Glutamatergic neuron (in vitro differentiated cells): Measurements from ENCODE around the gene ZFP36L2. TPM values are rescaled to one million over a fixed set of nuclear protein-coding genes. Genes with fewer than 3 reads are reported as not detected.

Source experiments
- DNase-seq: peaks from one replicate; pipeline ENCODE4 v3.0.0; 2022
- H3K27ac Mint-ChIP-seq: one replicate; pipeline ENCODE4 v1.8.0; 2020; ENCODE audit warnings: mild to moderate bottlenecking, mixed read lengths, inconsistent platforms; ENCODE audit not compliant: unreplicated experiment
- H3K27me3 Mint-ChIP-seq: one replicate; pipeline ENCODE4 v1.8.0; 2020; ENCODE audit warnings: mild to moderate bottlenecking, moderate library complexity, mixed read lengths, inconsistent platforms; ENCODE audit not compliant: unreplicated experiment
- H3K36me3 Mint-ChIP-seq: one replicate; pipeline ENCODE4 v1.8.0; 2020; ENCODE audit warnings: mild to moderate bottlenecking, mixed read lengths, inconsistent platforms; ENCODE audit not compliant: unreplicated experiment
- H3K4me1 Mint-ChIP-seq: one replicate; pipeline ENCODE4 v1.8.0; 2020; ENCODE audit warnings: mild to moderate bottlenecking, low read depth, mixed read lengths, inconsistent platforms; ENCODE audit not compliant: unreplicated experiment
- H3K4me3 Mint-ChIP-seq: one replicate; pipeline ENCODE4 v1.8.0; 2020; ENCODE audit warnings: mild to moderate bottlenecking, mixed read lengths, inconsistent platforms; ENCODE audit not compliant: unreplicated experiment
- H3K9me3 Mint-ChIP-seq: one replicate; pipeline ENCODE4 v1.8.0; 2020; ENCODE audit warnings: mild to moderate bottlenecking, moderate library complexity, mixed read lengths, inconsistent platforms; ENCODE audit not compliant: unreplicated experiment
- total RNA-seq: library from RNA; stranded (reverse); fragmentation: NEBNext Ultra II Directional; extraction: Animal tissue kit (Norgen Biotek cat#: 25700); gene quantifications from one replicate; pipeline ENCODE4 v1.2.1, GENCODE V29; 2021; ENCODE audit not compliant: unreplicated experiment
- TF ChIP-seq, protein P1 (sequence below): fragments of 200-600 bp; sonication (generic); IDR thresholded peaks from one replicate; pipeline ENCODE4 v1.5.0; 2021; ENCODE audit not compliant: partially characterized antibody, unreplicated experiment

The ZFP36L2 gene
- total RNA-seq, 1 donor from 2014 or later = 0.88 TPM

DNA sequence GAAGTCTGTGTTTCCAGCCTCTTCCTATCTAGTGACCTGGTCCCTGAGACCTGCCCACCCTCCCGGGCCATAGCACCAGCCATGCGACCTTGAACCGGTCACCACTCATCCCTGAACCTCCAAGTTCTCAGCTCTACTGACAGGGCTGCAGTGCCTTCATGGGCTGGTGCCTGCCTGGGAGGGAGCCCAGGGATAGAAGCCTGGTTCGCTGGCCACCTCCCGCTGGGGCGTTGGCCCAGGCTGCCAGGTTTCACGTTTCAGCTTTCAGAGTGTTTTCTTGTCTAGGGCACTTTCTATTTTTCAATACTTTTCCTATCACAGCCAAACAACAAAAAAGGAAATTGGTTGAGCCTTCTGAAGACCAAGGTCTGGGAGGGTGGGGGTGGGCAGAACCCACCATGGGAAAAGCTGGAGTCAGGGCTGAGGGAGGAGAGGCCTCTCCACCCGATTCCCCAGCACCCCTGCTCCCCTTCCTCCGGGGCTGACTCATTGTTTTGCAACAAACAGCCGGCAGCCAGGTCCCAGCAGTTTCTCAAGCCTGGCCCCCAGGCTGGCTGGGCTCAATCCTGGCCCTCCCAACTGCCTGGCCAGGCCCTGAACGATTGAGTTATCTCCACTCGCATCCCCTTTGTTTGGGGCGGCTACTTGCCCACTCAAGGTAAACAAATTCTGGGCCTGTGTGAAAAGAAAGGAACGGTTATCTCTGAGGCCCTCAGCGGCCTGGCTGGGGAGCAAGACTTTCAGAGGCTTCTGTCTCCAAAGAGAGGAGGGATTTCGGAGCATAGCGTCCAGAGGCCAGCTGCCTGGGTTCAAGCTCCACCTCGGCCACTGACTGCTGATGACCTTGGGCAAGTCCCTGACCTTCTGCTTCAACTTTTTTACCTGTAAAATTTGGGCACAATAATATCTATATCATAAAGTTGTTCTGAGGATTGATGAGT is 47.5 kb downstream of the ZFP36L2 start:
- H3K36me3 Mint-ChIP-seq = peaks cover 12% of the 10 kb centered on the region
- no peak overlapping the region for H3K4me3 Mint-ChIP-seq
- TF ChIP-seq, protein P1, sequence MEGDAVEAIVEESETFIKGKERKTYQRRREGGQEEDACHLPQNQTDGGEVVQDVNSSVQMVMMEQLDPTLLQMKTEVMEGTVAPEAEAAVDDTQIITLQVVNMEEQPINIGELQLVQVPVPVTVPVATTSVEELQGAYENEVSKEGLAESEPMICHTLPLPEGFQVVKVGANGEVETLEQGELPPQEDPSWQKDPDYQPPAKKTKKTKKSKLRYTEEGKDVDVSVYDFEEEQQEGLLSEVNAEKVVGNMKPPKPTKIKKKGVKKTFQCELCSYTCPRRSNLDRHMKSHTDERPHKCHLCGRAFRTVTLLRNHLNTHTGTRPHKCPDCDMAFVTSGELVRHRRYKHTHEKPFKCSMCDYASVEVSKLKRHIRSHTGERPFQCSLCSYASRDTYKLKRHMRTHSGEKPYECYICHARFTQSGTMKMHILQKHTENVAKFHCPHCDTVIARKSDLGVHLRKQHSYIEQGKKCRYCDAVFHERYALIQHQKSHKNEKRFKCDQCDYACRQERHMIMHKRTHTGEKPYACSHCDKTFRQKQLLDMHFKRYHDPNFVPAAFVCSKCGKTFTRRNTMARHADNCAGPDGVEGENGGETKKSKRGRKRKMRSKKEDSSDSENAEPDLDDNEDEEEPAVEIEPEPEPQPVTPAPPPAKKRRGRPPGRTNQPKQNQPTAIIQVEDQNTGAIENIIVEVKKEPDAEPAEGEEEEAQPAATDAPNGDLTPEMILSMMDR = no peak
- H3K4me1 Mint-ChIP-seq = no peaks in the 10 kb centered on the region
- no peak for DNase-seq
- peaks cover 14% of the 10 kb centered on the region for H3K9me3 Mint-ChIP-seq
- no peak overlapping the region for H3K27ac Mint-ChIP-seq
- peaks cover 12% of the 10 kb centered on the region for H3K27me3 Mint-ChIP-seq

DNA sequence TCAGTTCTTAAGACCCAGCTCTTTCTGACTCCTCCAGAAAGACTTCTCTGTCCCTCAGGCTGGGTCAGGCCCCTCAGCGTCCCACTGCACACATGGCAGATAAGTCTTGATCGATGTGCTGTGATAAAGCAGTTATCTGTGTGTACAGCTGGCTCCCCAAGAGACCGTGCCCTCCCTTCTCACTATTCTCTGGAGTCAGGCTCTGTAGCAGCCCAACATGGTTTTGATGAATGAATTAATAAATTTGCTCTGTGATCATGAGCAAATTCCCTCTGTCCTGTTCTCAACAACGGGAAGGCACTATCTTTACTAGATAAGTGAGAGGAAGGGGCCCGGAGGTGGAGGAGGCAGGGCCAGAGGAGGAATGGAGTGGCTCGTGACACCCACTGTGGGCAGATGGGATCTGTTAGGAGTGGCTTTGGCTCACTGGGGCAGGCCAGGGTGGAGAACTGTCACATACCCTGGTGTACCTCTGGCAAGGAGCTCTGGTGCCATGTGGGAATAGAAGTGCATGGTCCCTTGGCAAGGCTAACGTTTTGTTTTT is 48.3 kb downstream of the ZFP36L2 start:
- TF ChIP-seq, protein P1 = no peak
- Mint-ChIP-seq H3K27ac (no peak overlapping the region), H3K4me3 (no peak overlapping the region), H3K36me3 (peaks cover 12% of the 10 kb centered on the region), H3K4me1 (no peaks in the 10 kb centered on the region), H3K9me3 (peaks cover 14% of the 10 kb centered on the region), H3K27me3 (peaks cover 15% of the 10 kb centered on the region)
- DNase-seq = no peak

DNA sequence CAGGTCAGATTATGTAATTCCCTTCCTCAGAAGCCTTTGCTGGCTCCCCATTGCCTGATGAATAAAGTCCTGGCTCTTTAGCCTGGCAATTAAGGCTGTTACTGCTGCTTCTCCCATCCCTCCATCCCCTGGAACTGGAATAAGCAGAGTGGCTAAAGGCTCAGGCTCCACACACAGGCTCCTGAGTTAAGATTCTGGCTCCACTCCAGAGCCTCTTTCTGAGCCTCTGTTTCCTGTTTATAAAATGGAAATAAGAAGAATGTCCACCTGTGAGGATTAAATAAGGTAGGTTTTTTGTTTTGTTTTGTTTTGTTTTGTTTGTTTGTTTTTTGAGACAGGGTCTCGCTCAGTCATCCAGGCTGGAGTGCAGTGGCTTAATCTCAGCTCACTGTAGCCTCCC is 50.0 kb downstream of the ZFP36L2 start:
- TF ChIP-seq, protein P1 = no peak
- Mint-ChIP-seq H3K36me3 (peaks cover 12% of the 10 kb centered on the region), H3K27ac (no peak overlapping the region), H3K9me3 (peaks cover 14% of the 10 kb centered on the region), H3K27me3 (peaks cover 14% of the 10 kb centered on the region), H3K4me3 (no peak overlapping the region), H3K4me1 (no peaks in the 10 kb centered on the region)
- DNase-seq = no peak

DNA sequence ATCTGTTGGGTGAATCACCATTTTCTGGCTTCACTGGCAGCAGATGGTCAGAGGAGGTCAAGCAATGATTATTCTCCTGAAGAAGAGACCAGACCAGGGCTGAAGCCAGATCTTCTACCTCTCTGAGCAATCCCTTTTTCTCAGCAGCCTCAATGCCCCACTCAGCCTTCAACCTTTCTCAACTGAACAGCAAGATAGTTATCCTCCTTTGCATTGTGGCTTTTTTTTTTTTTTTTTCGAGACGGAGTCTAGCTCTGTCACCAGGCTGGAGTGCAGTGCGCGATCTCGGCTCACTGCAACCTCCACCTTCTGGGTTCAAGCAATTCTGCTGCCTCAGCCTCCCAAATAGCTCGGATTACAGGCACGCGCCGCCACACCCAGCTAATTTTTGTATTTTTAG is 50.5 kb downstream of the ZFP36L2 start:
- peaks cover 13% of the 10 kb centered on the region for H3K27me3 Mint-ChIP-seq
- TF ChIP-seq, protein P1 = no peak
- H3K4me3 Mint-ChIP-seq = no peak overlapping the region
- no peak for DNase-seq
- H3K36me3 Mint-ChIP-seq = peaks cover 12% of the 10 kb centered on the region
- H3K9me3 Mint-ChIP-seq = peaks cover 10% of the 10 kb centered on the region
- no peak overlapping the region for H3K27ac Mint-ChIP-seq
- H3K4me1 Mint-ChIP-seq = no peaks in the 10 kb centered on the region

DNA sequence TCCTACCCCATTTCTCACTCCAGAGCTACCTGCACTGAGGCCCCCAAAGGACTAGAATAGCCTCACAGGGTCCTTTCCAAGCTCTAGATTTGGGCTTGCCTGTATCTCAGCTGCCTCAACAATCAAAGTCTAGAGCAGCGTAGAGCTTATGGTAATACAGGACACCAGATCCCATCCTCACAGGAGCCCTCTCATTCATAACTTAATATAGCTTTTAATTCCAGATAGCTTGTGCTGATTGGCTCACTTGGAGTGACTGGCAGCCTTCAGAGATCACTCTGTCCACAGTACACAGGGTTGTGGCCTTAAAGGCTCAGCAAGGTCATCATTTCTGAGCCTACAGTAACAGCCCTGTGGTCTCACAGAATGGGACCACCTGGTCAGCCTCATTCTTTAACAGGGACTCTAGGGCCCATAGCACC is 51.4 kb downstream of the ZFP36L2 start:
- Mint-ChIP-seq H3K9me3 (peaks cover 10% of the 10 kb centered on the region), H3K27ac (no peak overlapping the region), H3K4me3 (no peak overlapping the region), H3K4me1 (no peaks in the 10 kb centered on the region), H3K27me3 (peaks cover 13% of the 10 kb centered on the region), H3K36me3 (peaks cover 12% of the 10 kb centered on the region)
- TF ChIP-seq, protein P1 = no peak
- no peak for DNase-seq
